ENCODE measurements around the gene SIT1. TPM values are rescaled to one million over a fixed set of nuclear protein-coding genes. Genes with fewer than 3 reads are reported as not detected.
A peak's percentile ranks its signal among the peaks of the same experiment; 100 is the strongest.

SIT1 gene
- total RNA-seq, 1 donor from 2014 or later, result 0.33 TPM

DNA sequence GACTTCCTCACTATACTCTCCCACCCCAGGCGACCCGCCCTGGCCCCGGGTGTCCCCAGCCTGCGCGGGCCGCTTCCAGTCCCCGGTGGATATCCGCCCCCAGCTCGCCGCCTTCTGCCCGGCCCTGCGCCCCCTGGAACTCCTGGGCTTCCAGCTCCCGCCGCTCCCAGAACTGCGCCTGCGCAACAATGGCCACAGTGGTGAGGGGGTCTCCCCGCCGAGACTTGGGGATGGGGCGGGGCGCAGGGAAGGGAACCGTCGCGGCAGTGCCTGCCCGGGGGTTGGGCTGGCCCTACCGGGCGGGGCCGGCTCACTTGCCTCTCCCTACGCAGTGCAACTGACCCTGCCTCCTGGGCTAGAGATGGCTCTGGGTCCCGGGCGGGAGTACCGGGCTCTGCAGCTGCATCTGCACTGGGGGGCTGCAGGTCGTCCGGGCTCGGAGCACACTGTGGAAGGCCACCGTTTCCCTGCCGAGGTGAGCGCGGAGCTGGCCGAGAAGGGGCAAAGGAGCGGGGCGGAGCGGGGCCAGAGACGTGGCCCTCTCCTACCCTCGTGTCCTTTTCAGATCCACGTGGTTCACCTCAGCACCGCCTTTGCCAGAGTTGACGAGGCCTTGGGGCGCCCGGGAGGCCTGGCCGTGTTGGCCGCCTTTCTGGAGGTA is 25.1 kb upstream of the SIT1 start:
- Mint-ChIP-seq H3K4me3 (peak overlapping the region; percentile 75), H3K27ac (ENCODE audit: unreplicated experiment) (no peak overlapping the region), H3K27me3 (ENCODE audit: low read depth) (peaks cover 8% of the 10 kb centered on the region), H3K36me3 (ENCODE audit: low read depth) (no peaks in the 10 kb centered on the region), H3K9me3 (no peaks in the 10 kb centered on the region), H3K4me1 (peaks cover 11% of the 10 kb centered on the region)
- TF ChIP-seq, protein P1, sequence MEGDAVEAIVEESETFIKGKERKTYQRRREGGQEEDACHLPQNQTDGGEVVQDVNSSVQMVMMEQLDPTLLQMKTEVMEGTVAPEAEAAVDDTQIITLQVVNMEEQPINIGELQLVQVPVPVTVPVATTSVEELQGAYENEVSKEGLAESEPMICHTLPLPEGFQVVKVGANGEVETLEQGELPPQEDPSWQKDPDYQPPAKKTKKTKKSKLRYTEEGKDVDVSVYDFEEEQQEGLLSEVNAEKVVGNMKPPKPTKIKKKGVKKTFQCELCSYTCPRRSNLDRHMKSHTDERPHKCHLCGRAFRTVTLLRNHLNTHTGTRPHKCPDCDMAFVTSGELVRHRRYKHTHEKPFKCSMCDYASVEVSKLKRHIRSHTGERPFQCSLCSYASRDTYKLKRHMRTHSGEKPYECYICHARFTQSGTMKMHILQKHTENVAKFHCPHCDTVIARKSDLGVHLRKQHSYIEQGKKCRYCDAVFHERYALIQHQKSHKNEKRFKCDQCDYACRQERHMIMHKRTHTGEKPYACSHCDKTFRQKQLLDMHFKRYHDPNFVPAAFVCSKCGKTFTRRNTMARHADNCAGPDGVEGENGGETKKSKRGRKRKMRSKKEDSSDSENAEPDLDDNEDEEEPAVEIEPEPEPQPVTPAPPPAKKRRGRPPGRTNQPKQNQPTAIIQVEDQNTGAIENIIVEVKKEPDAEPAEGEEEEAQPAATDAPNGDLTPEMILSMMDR (conservative IDR thresholded peaks at IDR 0.05), result no peak
- peak; percentile 90 for DNase-seq (ENCODE audit: low read depth, low spot score)

DNA sequence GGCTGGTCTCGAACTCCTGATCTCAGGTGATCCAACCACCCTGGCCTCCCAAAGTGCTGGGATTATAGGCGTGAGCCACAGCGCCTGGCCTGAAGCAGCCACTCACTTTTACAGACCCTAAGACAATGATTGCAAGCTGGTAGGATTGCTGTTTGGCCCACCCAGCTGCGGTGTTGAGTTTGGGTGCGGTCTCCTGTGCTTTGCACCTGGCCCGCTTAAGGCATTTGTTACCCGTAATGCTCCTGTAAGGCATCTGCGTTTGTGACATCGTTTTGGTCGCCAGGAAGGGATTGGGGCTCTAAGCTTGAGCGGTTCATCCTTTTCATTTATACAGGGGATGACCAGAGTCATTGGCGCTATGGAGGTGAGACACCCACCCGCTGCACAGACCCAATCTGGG is 24.5 kb upstream of the SIT1 start:
- peaks cover 8% of the 10 kb centered on the region for H3K27me3 Mint-ChIP-seq (ENCODE audit: low read depth)
- TF ChIP-seq, protein P1 (conservative IDR thresholded peaks at IDR 0.05), result no peak

DNA sequence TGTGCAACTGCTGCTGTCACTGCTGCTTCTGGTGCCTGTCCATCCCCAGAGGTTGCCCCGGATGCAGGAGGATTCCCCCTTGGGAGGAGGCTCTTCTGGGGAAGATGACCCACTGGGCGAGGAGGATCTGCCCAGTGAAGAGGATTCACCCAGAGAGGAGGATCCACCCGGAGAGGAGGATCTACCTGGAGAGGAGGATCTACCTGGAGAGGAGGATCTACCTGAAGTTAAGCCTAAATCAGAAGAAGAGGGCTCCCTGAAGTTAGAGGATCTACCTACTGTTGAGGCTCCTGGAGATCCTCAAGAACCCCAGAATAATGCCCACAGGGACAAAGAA is 23.3 kb upstream of the SIT1 start:
- Mint-ChIP-seq H3K27me3 (ENCODE audit: low read depth) (peaks cover 8% of the 10 kb centered on the region), H3K36me3 (ENCODE audit: low read depth) (no peaks in the 10 kb centered on the region), H3K27ac (ENCODE audit: unreplicated experiment) (no peak overlapping the region), H3K4me3 (peak overlapping the region; percentile 74), H3K4me1 (peaks cover 11% of the 10 kb centered on the region), H3K9me3 (no peaks in the 10 kb centered on the region)
- TF ChIP-seq, protein P1 (conservative IDR thresholded peaks at IDR 0.05), result no peak
- no peak for DNase-seq (ENCODE audit: low read depth, low spot score)

More for the DNA sequence above, 24.5 kb upstream of the SIT1 start:
- no peak for DNase-seq (ENCODE audit: low read depth, low spot score)
- Mint-ChIP-seq H3K4me3 (peak overlapping the region; percentile 75), H3K36me3 (ENCODE audit: low read depth) (no peaks in the 10 kb centered on the region), H3K9me3 (no peaks in the 10 kb centered on the region), H3K27ac (ENCODE audit: unreplicated experiment) (no peak overlapping the region), H3K4me1 (peaks cover 11% of the 10 kb centered on the region)

DNA sequence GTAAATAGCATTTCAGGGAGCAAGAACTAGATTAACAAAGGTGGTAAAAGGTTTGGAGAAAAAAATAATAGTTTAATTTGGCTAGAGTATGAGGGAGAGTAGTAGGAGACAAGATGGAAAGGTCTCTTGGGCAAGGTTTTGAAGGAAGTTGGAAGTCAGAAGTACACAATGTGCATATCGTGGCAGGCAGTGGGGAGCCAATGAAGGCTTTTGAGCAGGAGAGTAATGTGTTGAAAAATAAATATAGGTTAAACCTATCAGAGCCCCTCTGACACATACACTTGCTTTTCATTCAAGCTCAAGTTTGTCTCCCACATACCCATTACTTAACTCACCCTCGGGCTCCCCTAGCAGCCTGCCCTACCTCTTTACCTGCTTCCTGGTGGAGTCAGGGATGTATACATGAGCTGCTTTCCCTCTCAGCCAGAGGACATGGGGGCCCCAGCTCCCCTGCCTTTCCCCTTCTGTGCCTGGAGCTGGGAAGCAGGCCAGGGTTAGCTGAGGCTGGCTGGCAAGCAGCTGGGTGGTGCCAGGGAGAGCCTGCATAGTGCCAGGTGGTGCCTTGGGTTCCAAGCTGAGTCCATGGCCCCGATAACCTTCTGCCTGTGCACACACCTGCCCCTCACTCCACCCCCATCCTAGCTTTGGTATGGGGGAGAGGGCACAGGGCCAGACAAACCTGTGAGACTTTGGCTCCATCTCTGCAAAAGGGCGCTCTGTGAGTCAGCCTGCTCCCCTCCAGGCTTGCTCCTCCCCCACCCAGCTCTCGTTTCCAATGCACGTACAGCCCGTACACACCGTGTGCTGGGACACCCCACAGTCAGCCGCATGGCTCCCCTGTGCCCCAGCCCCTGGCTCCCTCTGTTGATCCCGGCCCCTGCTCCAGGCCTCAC is 22.6 kb upstream of the SIT1 start, which contains the start of gene CA9:
Gene CA9, plus strand, starts transcription at position 797 of the 893 bp plus-strand sequence. Its CDS starts 32 bp downstream, at position 829.
- H3K4me3 Mint-ChIP-seq, result peak within 1 kb of the TSS; percentile 74
- peaks cover 8% of the 10 kb centered on the region for H3K27me3 Mint-ChIP-seq (ENCODE audit: low read depth)
- peaks cover 11% of the 10 kb centered on the region for H3K4me1 Mint-ChIP-seq
- H3K36me3 Mint-ChIP-seq (ENCODE audit: low read depth), result no peaks in the 10 kb centered on the region
- TF ChIP-seq, protein P1 (conservative IDR thresholded peaks at IDR 0.05), result no peak
- H3K9me3 Mint-ChIP-seq, result no peaks in the 10 kb centered on the region
- no peak for DNase-seq (ENCODE audit: low read depth, low spot score)
- H3K27ac Mint-ChIP-seq (ENCODE audit: unreplicated experiment), result no peak within 1 kb of the TSS

DNA sequence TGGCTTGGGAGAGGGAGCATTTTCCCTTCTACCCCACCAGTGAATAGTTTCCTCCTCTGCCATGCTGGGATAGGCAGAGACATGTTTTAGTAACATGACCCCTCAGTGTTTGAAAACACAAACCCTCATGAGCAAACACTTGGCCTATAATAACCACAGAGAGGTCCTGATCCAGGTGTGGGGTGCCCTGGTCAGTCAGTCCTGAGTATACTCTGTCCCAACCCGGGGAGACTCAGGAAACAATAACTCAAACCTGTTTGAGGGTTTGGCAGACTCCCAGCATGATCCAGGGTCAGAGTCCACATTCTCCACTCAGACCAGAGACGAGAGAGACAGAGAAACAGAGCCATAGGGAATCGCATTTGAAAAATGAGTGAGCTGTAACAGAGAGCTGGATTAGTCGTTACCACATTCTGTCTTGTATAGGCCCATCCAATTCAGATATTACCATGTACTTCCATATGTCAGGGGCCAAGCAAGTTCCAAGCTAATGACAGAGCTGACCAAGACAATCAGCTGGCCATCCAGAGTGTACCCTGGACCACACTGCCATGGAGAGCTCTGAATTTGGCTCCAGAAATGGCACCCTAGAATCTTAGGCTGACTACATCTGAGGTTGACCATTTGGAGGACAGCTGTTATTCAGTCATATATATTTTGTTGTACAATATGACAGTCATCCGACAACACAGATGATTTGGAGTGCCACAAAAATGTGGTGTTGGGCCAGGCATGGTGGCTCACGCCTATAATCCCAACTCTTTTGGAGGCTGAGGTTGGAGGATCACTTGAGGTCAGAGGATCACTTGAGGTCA is 18.8 kb upstream of the SIT1 start:
- Mint-ChIP-seq H3K36me3 (ENCODE audit: low read depth) (no peaks in the 10 kb centered on the region), H3K4me1 (peaks cover 11% of the 10 kb centered on the region), H3K9me3 (no peaks in the 10 kb centered on the region), H3K27me3 (ENCODE audit: low read depth) (peaks cover 3% of the 10 kb centered on the region), H3K4me3 (peak overlapping the region; percentile 6), H3K27ac (ENCODE audit: unreplicated experiment) (peak overlapping the region; percentile 23)
- TF ChIP-seq, protein P1 (conservative IDR thresholded peaks at IDR 0.05), result no peak
- DNase-seq (ENCODE audit: low read depth, low spot score), result no peak
